ENCODE data around the gene GOSR2.

Gene GOSR2

GRCh38 chr17:46922804-46923635, at the start of gene GOSR2:
TSS of gene GOSR2 (plus strand) at chr17:46923160. CDS start at chr17:46923193, 33 bp downstream.
- DNase-seq (ENCODE audit: low spot score), result peak; percentile 87

GRCh38 chr17:46873941-46874645, 48.9 kb upstream of the GOSR2 start:
- no peak for DNase-seq (ENCODE audit: low spot score)

- no peak for DNase-seq (ENCODE audit: low spot score)
Observed at GRCh38 chr17:46874906-46875305, 48.1 kb upstream of the GOSR2 start.

- no peak for DNase-seq (ENCODE audit: low spot score)
Observed at GRCh38 chr17:46875849-46876352, 47.1 kb upstream of the GOSR2 start.

- no peak for DNase-seq (ENCODE audit: low spot score)
Observed at GRCh38 chr17:46876353-46876887, 46.5 kb upstream of the GOSR2 start.

- DNase-seq (ENCODE audit: low spot score), result no peak
Observed at GRCh38 chr17:46876926-46877325, 46.0 kb upstream of the GOSR2 start.

GRCh38 chr17:46877466-46877865, 45.5 kb upstream of the GOSR2 start:
- DNase-seq (ENCODE audit: low spot score), result peak; percentile 1

GRCh38 chr17:46878055-46878454, 44.9 kb upstream of the GOSR2 start:
- peak; percentile 11 for DNase-seq (ENCODE audit: low spot score)

GRCh38 chr17:46879101-46879500, 43.9 kb upstream of the GOSR2 start:
- DNase-seq (ENCODE audit: low spot score), result no peak

- DNase-seq (ENCODE audit: low spot score), result no peak
Observed at GRCh38 chr17:46881015-46881414, 41.9 kb upstream of the GOSR2 start.

GRCh38 chr17:46882666-46883065, 40.3 kb upstream of the GOSR2 start:
- no peak for DNase-seq (ENCODE audit: low spot score)

GRCh38 chr17:46883871-46884520, 39.0 kb upstream of the GOSR2 start:
- no peak for DNase-seq (ENCODE audit: low spot score)

GRCh38 chr17:46884552-46884951, 38.4 kb upstream of the GOSR2 start:
- no peak for DNase-seq (ENCODE audit: low spot score)

GRCh38 chr17:46885415-46886309, 37.3 kb upstream of the GOSR2 start:
- DNase-seq (ENCODE audit: low spot score), result no peak

- no peak for DNase-seq (ENCODE audit: low spot score)
Observed at GRCh38 chr17:46886310-46886663, 36.7 kb upstream of the GOSR2 start.

- DNase-seq (ENCODE audit: low spot score), result no peak
Observed at GRCh38 chr17:46887717-46888116, 35.2 kb upstream of the GOSR2 start.

- no peak for DNase-seq (ENCODE audit: low spot score)
Observed at GRCh38 chr17:46888727-46889126, 34.2 kb upstream of the GOSR2 start.

GRCh38 chr17:46889519-46889918, 33.4 kb upstream of the GOSR2 start:
- no peak for DNase-seq (ENCODE audit: low spot score)

GRCh38 chr17:46889992-46890564, 32.9 kb upstream of the GOSR2 start:
- DNase-seq (ENCODE audit: low spot score), result no peak

GRCh38 chr17:46890638-46891037, 32.3 kb upstream of the GOSR2 start:
- DNase-seq (ENCODE audit: low spot score), result no peak

GRCh38 chr17:46892192-46892703, 30.7 kb upstream of the GOSR2 start:
- no peak for DNase-seq (ENCODE audit: low spot score)

All from kidney capillary endothelial cell (primary cell).